HEK293T (cell line): ENCODE data around the gene HOXD4.

Experiments
- CTCF ChIA-PET: fragments of 350-600 bp; formaldehyde crosslinking; extraction: SDS; loops from one replicate; lab custom pipeline; 2021; ENCODE audit warnings: antibody characterized with exemption, inconsistent platforms; lab: Yijun Ruan, JAX
- POLR2A ChIA-PET: fragments of 350-600 bp; formaldehyde crosslinking; extraction: SDS; loops from one replicate; lab custom pipeline; 2020; ENCODE audit warnings: antibody characterized with exemption, inconsistent platforms; lab: Yijun Ruan, JAX
- DNase-seq: peaks from one replicate; pipeline ENCODE4 v3.0.0; 2012; ENCODE audit warnings: mixed read lengths; ENCODE audit errors: extremely low spot score
- ARNT ChIP-seq: fragments of 450-650 bp; IDR thresholded peaks from 2 replicates; pipeline ENCODE4 v1.6.1; 2017; ENCODE audit warnings: mild to moderate bottlenecking
- BHLHE40 ChIP-seq: fragments of 450-650 bp; IDR thresholded peaks from 2 replicates; pipeline ENCODE4 v1.6.1; 2016; ENCODE audit warnings: mild to moderate bottlenecking, moderate library complexity, borderline replicate concordance
- CTBP1 ChIP-seq: fragments of 450-650 bp; IDR thresholded peaks from 2 replicates; pipeline ENCODE4 v1.6.1; 2016; ENCODE audit warnings: borderline replicate concordance
- ELF4 ChIP-seq: fragments of 450-650 bp; IDR thresholded peaks from 2 replicates; pipeline ENCODE4 v1.6.1; 2017; ENCODE audit warnings: antibody characterized with exemption
- FOXA1 ChIP-seq: fragments of 450-650 bp; IDR thresholded peaks from 2 replicates; pipeline ENCODE4 v1.6.1; 2016; ENCODE audit warnings: mild to moderate bottlenecking
- FOXK2 ChIP-seq: fragments of 450-650 bp; IDR thresholded peaks from 2 replicates; pipeline ENCODE4 v1.6.1; 2016; ENCODE audit warnings: mild to moderate bottlenecking
- FOXM1 ChIP-seq: fragments of 450-650 bp; IDR thresholded peaks from 2 replicates; pipeline ENCODE4 v1.6.1; 2017; ENCODE audit warnings: mild to moderate bottlenecking, borderline replicate concordance
- HDGF ChIP-seq: fragments of 450-650 bp; IDR thresholded peaks from 2 replicates; pipeline ENCODE4 v1.6.1; 2017; ENCODE audit warnings: antibody characterized with exemption, borderline replicate concordance
- L3MBTL2 ChIP-seq: fragments of 450-650 bp; conservative IDR thresholded peaks from 2 replicates; pipeline ENCODE4 v1.6.1; 2016; ENCODE audit warnings: mild to moderate bottlenecking
- LEF1 ChIP-seq: fragments of 450-650 bp; IDR thresholded peaks from 2 replicates; pipeline ENCODE4 v1.6.1; 2017; ENCODE audit warnings: mild to moderate bottlenecking, borderline replicate concordance
- NFRKB ChIP-seq: fragments of 450-650 bp; IDR thresholded peaks from 2 replicates; pipeline ENCODE4 v1.6.1; 2016; ENCODE audit warnings: mild to moderate bottlenecking, moderate library complexity
- SP1 ChIP-seq: fragments of 450-650 bp; IDR thresholded peaks from 2 replicates; pipeline ENCODE4 v1.6.1; 2017
- SUZ12 ChIP-seq: fragments of 450-650 bp; IDR thresholded peaks from 2 replicates; pipeline ENCODE4 v1.6.1; 2016; ENCODE audit warnings: mild to moderate bottlenecking
- TARDBP ChIP-seq: fragments of 450-650 bp; IDR thresholded peaks from 2 replicates; pipeline ENCODE4 v1.6.1; 2016
- ZNF384 ChIP-seq: fragments of 450-650 bp; IDR thresholded peaks from 2 replicates; pipeline ENCODE4 v1.6.1; 2016
- TF ChIP-seq, protein P1 (sequence below): fragments of 450-650 bp; IDR thresholded peaks from 2 replicates; pipeline ENCODE4 v1.6.1; 2016

HOXD4 gene

DNA sequence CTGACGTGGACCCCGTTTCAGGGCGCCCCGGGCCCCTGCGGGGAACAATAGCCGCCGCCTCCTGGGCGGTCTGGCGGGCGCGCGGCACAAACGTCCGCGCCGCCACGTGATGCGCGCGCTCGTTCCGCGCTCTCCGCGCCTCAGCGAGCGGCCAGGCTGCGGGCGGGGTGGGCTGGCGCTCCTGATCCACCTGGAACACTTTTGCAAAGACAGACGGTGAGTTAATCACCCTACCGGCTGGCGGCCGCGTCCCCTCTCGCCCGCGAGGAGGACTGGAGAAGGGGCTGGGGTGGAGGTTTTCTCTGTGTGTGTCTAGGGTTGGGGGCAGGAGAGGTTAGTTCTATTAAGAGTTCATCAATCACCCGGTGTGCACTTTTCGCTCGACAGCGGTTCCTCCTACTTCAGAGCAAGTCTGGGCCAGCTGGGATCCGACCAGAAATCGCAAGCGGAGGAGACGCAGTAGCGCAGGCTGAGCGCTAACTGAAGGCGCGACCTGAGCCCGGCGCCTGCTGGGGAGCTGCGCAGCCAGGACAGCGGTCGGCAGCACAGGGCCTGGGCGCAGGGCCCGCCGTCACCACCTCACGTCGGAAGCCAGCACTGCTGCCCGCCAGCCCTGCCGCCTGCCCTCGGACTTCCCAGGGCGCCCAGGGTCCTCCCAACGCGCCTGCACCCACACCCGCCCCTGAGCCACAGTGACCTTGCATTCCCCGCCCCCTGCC is 26.8 kb downstream of the HOXD4 start:
- TF ChIP-seq NFRKB (no peak), HDGF (no peak), BHLHE40 (no peak), L3MBTL2 (no peak), LEF1 (no peak), FOXA1 (no peak), SUZ12 (no peak), FOXK2 (no peak), TARDBP (no peak), ZNF384 (no peak)
- TF ChIP-seq, protein P1, sequence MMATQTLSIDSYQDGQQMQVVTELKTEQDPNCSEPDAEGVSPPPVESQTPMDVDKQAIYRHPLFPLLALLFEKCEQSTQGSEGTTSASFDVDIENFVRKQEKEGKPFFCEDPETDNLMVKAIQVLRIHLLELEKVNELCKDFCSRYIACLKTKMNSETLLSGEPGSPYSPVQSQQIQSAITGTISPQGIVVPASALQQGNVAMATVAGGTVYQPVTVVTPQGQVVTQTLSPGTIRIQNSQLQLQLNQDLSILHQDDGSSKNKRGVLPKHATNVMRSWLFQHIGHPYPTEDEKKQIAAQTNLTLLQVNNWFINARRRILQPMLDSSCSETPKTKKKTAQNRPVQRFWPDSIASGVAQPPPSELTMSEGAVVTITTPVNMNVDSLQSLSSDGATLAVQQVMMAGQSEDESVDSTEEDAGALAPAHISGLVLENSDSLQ: no peak
- ChIA-PET POLR2A (interaction anchor here (1.5 kb wide), 1 partner anchor 9 kb away, joined by 3 read pairs; no protein-coding TSS in a partner anchor), CTCF (no interaction called here)
- no peak for DNase-seq

DNA sequence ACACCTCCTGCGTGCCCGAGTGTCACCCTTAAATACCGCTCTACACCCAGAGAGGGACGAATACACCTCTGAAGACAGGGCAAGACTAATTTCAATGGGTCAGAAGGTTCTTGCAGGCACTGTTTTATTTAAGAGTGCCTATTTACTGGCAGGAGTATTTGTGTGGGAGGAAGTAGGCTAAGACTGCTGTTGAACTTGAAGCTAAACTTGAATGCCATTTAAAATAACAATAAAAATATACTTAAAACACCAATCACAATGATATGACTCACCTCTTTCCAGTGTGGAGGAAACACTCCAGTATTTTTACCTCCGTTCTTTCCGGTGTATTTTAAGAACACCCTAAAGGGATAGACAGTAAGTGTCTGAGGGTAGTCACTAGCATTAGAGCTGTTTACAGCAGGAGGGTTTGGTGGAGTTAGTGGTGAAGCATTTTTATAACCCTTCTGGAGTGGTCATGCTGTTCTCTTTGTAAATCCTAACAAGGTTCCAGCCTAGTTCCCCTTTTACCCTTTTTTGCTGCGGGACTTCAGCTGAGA is 27.5 kb downstream of the HOXD4 start:
- TF ChIP-seq FOXM1: no peak
- TF ChIP-seq ARNT: no peak
- TF ChIP-seq ELF4: no peak
- TF ChIP-seq SUZ12: no peak
- TF ChIP-seq, protein P1: no peak
- TF ChIP-seq L3MBTL2: no peak
- no peak for TF ChIP-seq CTBP1
- TF ChIP-seq ZNF384: no peak
- no peak for TF ChIP-seq FOXK2
- POLR2A ChIA-PET: interaction anchor here (1.5 kb wide), 1 partner anchor 9 kb away, joined by 3 read pairs; no protein-coding TSS in a partner anchor
- CTCF ChIA-PET: no interaction called here
- DNase-seq: no peak

DNA sequence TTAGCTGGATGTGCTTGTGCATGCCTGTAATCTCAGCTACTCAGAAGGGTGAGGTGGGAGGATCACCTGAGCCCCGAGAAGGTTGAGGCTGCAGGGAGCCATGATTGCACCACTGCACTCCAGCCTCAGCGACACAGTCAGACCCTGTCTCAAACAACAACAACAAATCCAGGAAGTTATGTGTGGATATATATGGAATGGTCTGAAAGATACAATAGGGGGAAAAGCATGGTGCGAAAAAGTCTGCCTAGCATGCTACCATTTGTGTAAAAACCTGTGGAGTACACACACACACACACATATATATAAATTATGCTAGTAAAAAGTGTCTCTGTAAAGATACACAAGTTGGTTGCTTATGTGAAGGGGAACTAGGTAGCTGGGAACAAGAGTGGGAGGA is 30.2 kb downstream of the HOXD4 start:
- CTCF ChIA-PET: no interaction called here
- no peak for DNase-seq
- POLR2A ChIA-PET: no interaction called here
- TF ChIP-seq HDGF (no peak), SP1 (no peak)

DNA sequence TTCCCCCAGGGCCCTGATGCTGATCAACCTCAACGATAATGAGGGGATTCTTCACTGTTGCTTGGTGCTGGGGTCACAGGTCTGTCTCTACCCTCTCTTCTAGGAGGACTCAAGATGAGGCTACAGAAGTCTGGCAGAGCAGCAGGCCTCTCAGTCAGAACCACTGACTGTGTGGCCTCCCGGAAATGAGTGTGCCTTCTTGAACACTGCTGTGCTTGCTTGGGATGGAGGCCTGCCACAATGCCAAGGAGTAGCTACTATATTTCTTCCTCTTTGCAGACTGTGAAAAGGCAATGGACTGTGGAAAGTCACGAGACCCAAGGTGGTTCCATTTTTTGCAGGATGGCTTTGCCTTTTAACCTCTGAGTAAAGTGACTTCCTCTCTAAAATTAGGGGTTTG is 31.3 kb downstream of the HOXD4 start:
- ChIA-PET POLR2A (no interaction called here), CTCF (no interaction called here)
- no peak for DNase-seq
- TF ChIP-seq FOXA1 (no peak), BHLHE40 (no peak), LEF1 (no peak), FOXK2 (no peak), L3MBTL2 (no peak), HDGF (no peak), SP1 (no peak), CTBP1 (no peak)
- TF ChIP-seq, protein P1: no peak

DNA sequence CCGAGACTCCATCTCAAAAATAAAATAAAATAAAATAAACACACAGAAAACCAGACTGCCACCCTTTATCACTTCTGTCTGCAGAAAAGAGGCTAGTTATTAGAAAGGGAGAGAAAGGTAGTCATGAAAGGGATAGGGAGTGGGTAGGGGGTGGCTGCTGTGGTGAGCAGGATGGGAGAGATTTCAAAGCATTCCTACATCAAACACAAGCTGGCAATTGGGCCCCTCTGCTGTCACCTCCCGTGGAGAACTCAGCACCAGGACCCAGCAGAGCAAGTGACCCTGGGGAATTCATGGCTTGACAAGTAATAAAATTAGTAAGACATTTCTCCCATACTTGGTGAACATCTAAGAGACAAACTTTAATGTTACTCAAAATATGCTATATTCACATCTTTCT is 33.4 kb downstream of the HOXD4 start:
- TF ChIP-seq, protein P1: no peak
- no peak for TF ChIP-seq FOXK2
- DNase-seq: no peak
- CTCF ChIA-PET: no interaction called here
- POLR2A ChIA-PET: no interaction called here

DNA sequence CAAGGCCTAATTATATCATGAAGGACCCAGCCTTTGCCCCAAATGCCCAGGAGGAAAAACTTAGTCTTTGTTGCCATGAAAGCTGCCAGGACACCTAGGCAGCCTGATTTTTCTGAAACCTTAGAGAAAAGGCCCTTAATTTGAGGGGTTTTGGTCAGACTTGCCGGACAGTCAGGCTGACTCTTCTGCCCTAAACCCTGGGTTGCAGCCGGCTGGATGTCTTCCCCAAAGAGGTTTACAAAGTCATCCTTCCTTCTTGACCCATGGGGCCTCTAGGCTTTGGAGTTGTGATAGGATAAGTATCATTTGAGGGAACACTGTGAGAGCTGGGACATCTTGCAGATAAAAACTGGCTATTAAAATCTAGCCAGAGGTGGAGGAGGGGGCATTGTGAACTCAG is 34.7 kb downstream of the HOXD4 start:
- ChIA-PET CTCF (interaction anchor here (0.6 kb wide), 1 partner anchor 11 kb away, joined by 3 read pairs; no protein-coding TSS in a partner anchor), POLR2A (interaction anchor here (1.1 kb wide), 1 partner anchor 11 kb away, joined by 4 read pairs; no protein-coding TSS in a partner anchor)
- TF ChIP-seq FOXM1: no peak
- TF ChIP-seq SP1: no peak
- no peak for TF ChIP-seq L3MBTL2
- no peak for TF ChIP-seq SUZ12
- TF ChIP-seq HDGF: no peak
- no peak for TF ChIP-seq ZNF384
- TF ChIP-seq ARNT: no peak
- no peak for TF ChIP-seq BHLHE40
- TF ChIP-seq LEF1: no peak
- no peak for DNase-seq
